PC-3 (cell line): ENCODE measurements around the gene ZNF239. TPM values are rescaled to one million over a fixed set of nuclear protein-coding genes. Genes with fewer than 3 reads are reported as not detected.

Experiments
- ATAC-seq: fragments of 200-7000 bp; cut with Tn5 transposase; 2 replicates; pipeline ENCODE4 v1.9.1; 2020; ENCODE audit warnings: mild to moderate bottlenecking, moderate library complexity
- BruUV-seq: library from RNA; stranded (reverse); fragments of 400-500 nt; replicated peaks from 2 replicates; lab custom pipeline; 2021; lab: Mats Ljungman, UMichigan
- CTCF ChIA-PET: fragments of 300-600 bp; sonication (Branson Sonifier 250); formaldehyde crosslinking; loops from one replicate; lab custom pipeline; 2022; ENCODE audit warnings: antibody characterized with exemption; lab: Charles Lee
- POLR2A ChIA-PET: fragments of 300-600 bp; sonication (Branson Sonifier 250); formaldehyde crosslinking; loops from one replicate; lab custom pipeline; 2022; ENCODE audit warnings: antibody characterized with exemption; ENCODE audit not compliant: unreplicated experiment; lab: Charles Lee
- DNase-seq: peaks from one replicate; pipeline ENCODE4 v3.0.0-alpha.2; 2015
- H2AFZ ChIP-seq: fragments of 300-600 bp; sonication (generic); 2 replicates; pipeline ENCODE4 v1.6.0; 2016; ENCODE audit warnings: antibody characterized with exemption, low read length
- H3F3A ChIP-seq: fragments of 300-600 bp; sonication (generic); one replicate; pipeline ENCODE4 v1.6.0; 2017; ENCODE audit warnings: antibody characterized with exemption, low read length, control low read depth, mild to moderate bottlenecking; ENCODE audit not compliant: unreplicated experiment
- H3K27ac ChIP-seq: fragments of 300-600 bp; sonication (generic); 2 replicates; pipeline ENCODE4 v1.5.1; 2016; ENCODE audit warnings: mild to moderate bottlenecking, low read length
- H3K27me3 ChIP-seq: fragments of 300-600 bp; sonication (generic); 2 replicates; pipeline ENCODE4 v1.6.1; 2016; ENCODE audit warnings: low read length, mixed read lengths
- H3K36me3 ChIP-seq: fragments of 300-600 bp; sonication (generic); 2 replicates; pipeline ENCODE4 v1.6.1; 2016; ENCODE audit warnings: low read depth, mixed run types, low read length, mixed read lengths
- H3K4me1 ChIP-seq: fragments of 300-600 bp; sonication (generic); 2 replicates; pipeline ENCODE4 v1.5.1; 2016; ENCODE audit warnings: low read length; ENCODE audit not compliant: insufficient read depth
- H3K4me2 ChIP-seq: fragments of 300-600 bp; sonication (generic); 2 replicates; pipeline ENCODE4 v1.6.0; 2016; ENCODE audit warnings: low read length
- H3K4me3 ChIP-seq: fragments of 300-600 bp; sonication (generic); 2 replicates; pipeline ENCODE4 v1.5.1; 2016; ENCODE audit warnings: mild to moderate bottlenecking, low read length, mixed read lengths
- H3K79me2 ChIP-seq: fragments of 300-600 bp; sonication (generic); 2 replicates; pipeline ENCODE4 v1.6.1; 2017; ENCODE audit warnings: low read length, mixed read lengths
- H3K9ac ChIP-seq: fragments of 300-600 bp; sonication (generic); 2 replicates; pipeline ENCODE4 v1.6.0; 2016; ENCODE audit warnings: mild to moderate bottlenecking, low read length
- H3K9me2 ChIP-seq: fragments of 300-600 bp; sonication (generic); replicated peaks from 2 replicates; pipeline ENCODE4 v1.6.1; 2016; ENCODE audit warnings: mixed run types, low read length, mixed read lengths
- H3K9me3 ChIP-seq: fragments of 300-600 bp; sonication (generic); 2 replicates; pipeline ENCODE4 v1.6.1; 2016; ENCODE audit warnings: low read length, mixed read lengths
- H4K20me1 ChIP-seq: fragments of 300-600 bp; sonication (generic); 2 replicates; pipeline ENCODE4 v1.6.1; 2016; ENCODE audit warnings: low read length, mixed read lengths
- EZH2 ChIP-seq: fragments of 300-600 bp; sonication (generic); IDR thresholded peaks from one replicate; pipeline ENCODE4 v1.6.1; 2017; ENCODE audit warnings: antibody characterized with exemption, mild to moderate bottlenecking, low read length; ENCODE audit not compliant: unreplicated experiment
- EZH2phosphoT487 ChIP-seq: fragments of 300-600 bp; sonication (generic); IDR thresholded peaks from 2 replicates; pipeline ENCODE4 v1.6.1; 2018; ENCODE audit warnings: mild to moderate bottlenecking, antibody characterized with exemption, low read length, borderline replicate concordance
- intact Hi-C: fragments of 100-400 bp; cut with micrococcal nuclease; formaldehyde crosslinking; loops from 2 replicates; pipeline ENCODE4 v1.9.0; 2023
- total RNA-seq: library from RNA; depleted of rRNA; stranded (reverse); fragments of >200 nt; gene quantifications from 2 replicates; pipeline ENCODE4 v1.2.3, GENCODE V29; 2014
- TF ChIP-seq, protein P1 (sequence below): fragments of 300-600 bp; sonication (generic); conservative IDR thresholded peaks from 2 replicates; pipeline ENCODE4 v1.5.1; 2017; ENCODE audit warnings: antibody characterized with exemption, low read depth, mild to moderate bottlenecking, low read length

The ZNF239 gene
- total RNA-seq, 1 experiment from 2014 or later, result 9.7 TPM

DNA sequence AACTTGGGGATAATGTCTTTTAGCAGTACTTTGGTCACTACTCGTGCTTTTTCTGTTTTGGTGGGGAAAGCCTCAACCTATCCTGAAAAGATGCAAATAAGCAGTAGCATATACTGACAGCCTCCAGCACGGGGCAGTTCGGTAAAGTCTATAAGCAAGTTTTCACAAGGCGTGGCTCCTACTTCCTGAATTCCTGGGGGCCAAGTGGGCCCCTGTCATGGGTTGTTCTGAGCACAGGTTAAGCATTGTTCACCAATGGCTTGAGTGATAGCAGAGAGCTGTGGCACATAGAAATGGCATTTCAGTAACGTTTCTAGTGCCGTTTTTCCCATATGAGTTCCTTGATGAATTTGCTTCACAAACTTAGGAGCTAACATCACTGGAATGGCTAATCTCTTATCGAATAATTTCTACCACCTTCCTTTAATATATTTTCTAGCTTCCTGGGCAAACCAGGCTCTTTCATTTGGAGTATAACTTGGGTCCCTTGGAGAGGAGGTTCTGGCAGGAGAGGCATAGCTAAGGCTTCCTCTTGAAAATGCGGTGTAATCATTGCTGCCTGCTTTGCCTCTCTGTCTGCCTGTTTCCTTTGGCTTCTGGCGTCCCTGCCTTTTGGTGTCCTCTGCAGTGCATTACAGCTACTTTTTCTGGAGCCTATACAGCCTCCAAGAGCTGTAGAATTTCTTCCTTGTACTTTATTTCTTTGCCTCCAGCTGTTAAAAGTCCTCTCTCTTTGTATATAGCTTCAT, 11.7 kb upstream of the ZNF239 start:
- TF ChIP-seq EZH2phosphoT487 (no peak), EZH2 (no peak)
- TF ChIP-seq, protein P1, sequence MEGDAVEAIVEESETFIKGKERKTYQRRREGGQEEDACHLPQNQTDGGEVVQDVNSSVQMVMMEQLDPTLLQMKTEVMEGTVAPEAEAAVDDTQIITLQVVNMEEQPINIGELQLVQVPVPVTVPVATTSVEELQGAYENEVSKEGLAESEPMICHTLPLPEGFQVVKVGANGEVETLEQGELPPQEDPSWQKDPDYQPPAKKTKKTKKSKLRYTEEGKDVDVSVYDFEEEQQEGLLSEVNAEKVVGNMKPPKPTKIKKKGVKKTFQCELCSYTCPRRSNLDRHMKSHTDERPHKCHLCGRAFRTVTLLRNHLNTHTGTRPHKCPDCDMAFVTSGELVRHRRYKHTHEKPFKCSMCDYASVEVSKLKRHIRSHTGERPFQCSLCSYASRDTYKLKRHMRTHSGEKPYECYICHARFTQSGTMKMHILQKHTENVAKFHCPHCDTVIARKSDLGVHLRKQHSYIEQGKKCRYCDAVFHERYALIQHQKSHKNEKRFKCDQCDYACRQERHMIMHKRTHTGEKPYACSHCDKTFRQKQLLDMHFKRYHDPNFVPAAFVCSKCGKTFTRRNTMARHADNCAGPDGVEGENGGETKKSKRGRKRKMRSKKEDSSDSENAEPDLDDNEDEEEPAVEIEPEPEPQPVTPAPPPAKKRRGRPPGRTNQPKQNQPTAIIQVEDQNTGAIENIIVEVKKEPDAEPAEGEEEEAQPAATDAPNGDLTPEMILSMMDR, result no peak
- Histone ChIP-seq H3F3A (no peaks in the 10 kb centered on the region), H3K4me3 (no peak overlapping the region), H3K9me2 (no peaks in the 10 kb centered on the region), H2AFZ (peak overlapping the region; percentile 53), H3K36me3 (no peaks in the 10 kb centered on the region), H3K4me1 (0 out of 2 replicates have a peak, but pooled peaks cover 3% of the 10 kb centered on the region), H3K79me2 (no peaks in the 10 kb centered on the region), H3K27me3 (no peaks in the 10 kb centered on the region), H3K9me3 (no peaks in the 10 kb centered on the region), H3K9ac (no peak overlapping the region), H4K20me1 (no peaks in the 10 kb centered on the region), H3K4me2 (no peak overlapping the region), H3K27ac (no peak overlapping the region)
- POLR2A ChIA-PET, result no interaction called here
- intact Hi-C loops, result no loop called here
- no TSS peak for BruUV-seq
- CTCF ChIA-PET, result no interaction called here
- ATAC-seq, result no peak; the same call in 1 of the 2 replicates
- peak; percentile 30 for DNase-seq

GRCh38 chr10:43585046-43585445, 10.6 kb upstream of the ZNF239 start:
- DNase-seq, result no peak
- BruUV-seq, result no TSS peak
- POLR2A ChIA-PET, result no interaction called here

More at GRCh38 chr10:43585046-43585445, 10.6 kb upstream of the ZNF239 start:
- H3K4me3 ChIP-seq, result no peak overlapping the region
- H3K27ac ChIP-seq, result no peak overlapping the region
- H3K36me3 ChIP-seq, result no peaks in the 10 kb centered on the region
- H4K20me1 ChIP-seq, result no peaks in the 10 kb centered on the region
- H3K4me2 ChIP-seq, result no peak overlapping the region
- intact Hi-C loops, result no loop called here
- no peaks in the 10 kb centered on the region for H3K27me3 ChIP-seq
- no peaks in the 10 kb centered on the region for H3F3A ChIP-seq
- H3K9me2 ChIP-seq, result no peaks in the 10 kb centered on the region
- H3K9me3 ChIP-seq, result no peaks in the 10 kb centered on the region
- no peaks in the 10 kb centered on the region for H3K79me2 ChIP-seq
- ATAC-seq, result no peak
- H3K9ac ChIP-seq, result no peak overlapping the region
- no peak overlapping the region for H2AFZ ChIP-seq
- TF ChIP-seq, protein P1, result no peak
- TF ChIP-seq EZH2phosphoT487 (no peak), EZH2 (no peak)
- CTCF ChIA-PET, result no interaction called here
- 0 out of 2 replicates have a peak, but pooled peaks cover 3% of the 10 kb centered on the region for H3K4me1 ChIP-seq
